Fibroblast of lung (primary cell): ENCODE results near the gene STEAP1B.

ENCODE experiments used
- CTCF ChIP-seq, 2 donors: IDR thresholded peaks in 1 of 2; conservative IDR thresholded peaks in 1 of 2; 1 replicate in 1 of 2; 2 replicates in 1 of 2; pipeline ENCODE4 v1.5.1; 2011 to 2012; ENCODE audit warnings: low read length in 2 of 2, control low read depth in 1 of 2, inconsistent platforms in 1 of 2, low read depth in 1 of 2, mild to moderate bottlenecking in 1 of 2
- EZH2 ChIP-seq: IDR thresholded peaks from 2 replicates; pipeline ENCODE4 v1.5.1; 2012; ENCODE audit warnings: low read length, control low read depth, mild to moderate bottlenecking; ENCODE audit errors: missing control alignments

- TF ChIP-seq CTCF (conservative IDR thresholded peaks at IDR 0.05 in 1 of 2, IDR thresholded peaks at IDR 0.05 in 1 of 2; ENCODE audit: low read depth in 1 of 2, low read length in 2 of 2) (no peak), EZH2 (no peak)
These were observed 49.1 kb upstream of the STEAP1B start for GRCh38 chr7:22549051-22549450.
